Hepatocyte (in vitro differentiated cells): ENCODE measurements around the gene ATP13A3. TPM values are rescaled to one million over a fixed set of nuclear protein-coding genes. Genes with fewer than 3 reads are reported as not detected.

Source experiments
- DNase-seq: peaks from one replicate; pipeline ENCODE4 v3.0.0-alpha.2; 2016; ENCODE audit warnings: low spot score
- H2AFZ ChIP-seq: fragments of 200-600 bp; sonication (generic); 2 replicates; pipeline ENCODE4 v1.6.0; 2016; ENCODE audit warnings: antibody characterized with exemption, mild to moderate bottlenecking
- H3K27ac ChIP-seq: fragments of 200-600 bp; sonication (generic); 2 replicates; pipeline ENCODE4 v1.5.1; 2016; ENCODE audit warnings: mild to moderate bottlenecking
- H3K27me3 ChIP-seq: fragments of 200-600 bp; sonication (generic); 2 replicates; pipeline ENCODE4 v1.6.1; 2016
- H3K36me3 ChIP-seq: fragments of 200-600 bp; sonication (generic); replicated peaks from 2 replicates; pipeline ENCODE4 v1.5.1; 2016; ENCODE audit warnings: low read depth; ENCODE audit not compliant: insufficient read depth
- H3K4me1 ChIP-seq: fragments of 200-600 bp; sonication (generic); 2 replicates; pipeline ENCODE4 v1.5.1; 2016; ENCODE audit warnings: mild to moderate bottlenecking, moderate library complexity; ENCODE audit not compliant: insufficient read depth
- H3K4me2 ChIP-seq: fragments of 200-600 bp; sonication (generic); 2 replicates; pipeline ENCODE4 v1.6.0; 2016
- H3K4me3 ChIP-seq: fragments of 200-600 bp; sonication (generic); 2 replicates; pipeline ENCODE4 v1.5.1; 2016; ENCODE audit warnings: mild to moderate bottlenecking
- H3K79me2 ChIP-seq: fragments of 200-600 bp; sonication (generic); 2 replicates; pipeline ENCODE4 v1.6.0; 2017; ENCODE audit warnings: mild to moderate bottlenecking
- H3K9me2 ChIP-seq: fragments of 200-600 bp; sonication (generic); replicated peaks from 2 replicates; pipeline ENCODE4 v1.6.0; 2017; ENCODE audit warnings: mild to moderate bottlenecking; ENCODE audit not compliant: insufficient read depth
- H3K9me3 ChIP-seq: fragments of 200-600 bp; sonication (generic); 2 replicates; pipeline ENCODE4 v1.5.1; 2016; ENCODE audit warnings: low read depth, mild to moderate bottlenecking
- H4K20me1 ChIP-seq: fragments of 200-600 bp; sonication (generic); 2 replicates; pipeline ENCODE4 v1.6.0; 2016; ENCODE audit warnings: mild to moderate bottlenecking; ENCODE audit not compliant: insufficient read depth, poor library complexity, severe bottlenecking
- EZH2 ChIP-seq: fragments of 200-600 bp; sonication (generic); IDR thresholded peaks from 2 replicates; pipeline ENCODE4 v1.6.1; 2016; ENCODE audit warnings: antibody characterized with exemption, mild to moderate bottlenecking, borderline replicate concordance
- EZH2phosphoT487 ChIP-seq: fragments of 200-600 bp; sonication (generic); IDR thresholded peaks from one replicate; pipeline ENCODE4 v1.6.1; 2018; ENCODE audit warnings: antibody characterized with exemption, mild to moderate bottlenecking, low read depth, moderate library complexity; ENCODE audit not compliant: unreplicated experiment, severe bottlenecking
- WGBS: methylation state at CpG from one replicate; pipeline ENCODE4 v1.1.6; 2016; ENCODE audit warnings: low lambda C conversion rate; ENCODE audit errors: missing lambda C conversion rate; 5-methylcytosine and 5-hydroxymethylcytosine counted together
- polyA plus RNA-seq: library from polyadenylated mRNA; unstranded; fragments of >200 nt; fragmentation: Nextera tagmentation; extraction: Ambion mirVana; gene quantifications from 2 replicates; pipeline ENCODE4 v1.2.1, GENCODE V29; 2016
- total RNA-seq: library from RNA; depleted of rRNA; stranded (reverse); fragments of >200 nt; gene quantifications from 2 replicates; pipeline ENCODE4 v1.2.3, GENCODE V29; 2014
- TF ChIP-seq, protein P1 (sequence below): fragments of 200-600 bp; sonication (generic); IDR thresholded peaks from 2 replicates; pipeline ENCODE4 v1.5.1; 2016; ENCODE audit warnings: antibody characterized with exemption, mild to moderate bottlenecking; ENCODE audit not compliant: poor library complexity

The ATP13A3 gene
- total and polyA plus RNA-seq, 2 experiments from 2014 or later: 18.3 to 131 TPM

GRCh38 chr3:194492001-194492400 lies 5.2 kb upstream of the ATP13A3 start:
- H3K9me2 ChIP-seq: no peaks in the 10 kb centered on the region
- H3K4me2 ChIP-seq: no peak overlapping the region
- no peaks in the 10 kb centered on the region for H3K9me3 ChIP-seq
- no peak for DNase-seq
- TF ChIP-seq EZH2: no peak
- TF ChIP-seq, protein P1, sequence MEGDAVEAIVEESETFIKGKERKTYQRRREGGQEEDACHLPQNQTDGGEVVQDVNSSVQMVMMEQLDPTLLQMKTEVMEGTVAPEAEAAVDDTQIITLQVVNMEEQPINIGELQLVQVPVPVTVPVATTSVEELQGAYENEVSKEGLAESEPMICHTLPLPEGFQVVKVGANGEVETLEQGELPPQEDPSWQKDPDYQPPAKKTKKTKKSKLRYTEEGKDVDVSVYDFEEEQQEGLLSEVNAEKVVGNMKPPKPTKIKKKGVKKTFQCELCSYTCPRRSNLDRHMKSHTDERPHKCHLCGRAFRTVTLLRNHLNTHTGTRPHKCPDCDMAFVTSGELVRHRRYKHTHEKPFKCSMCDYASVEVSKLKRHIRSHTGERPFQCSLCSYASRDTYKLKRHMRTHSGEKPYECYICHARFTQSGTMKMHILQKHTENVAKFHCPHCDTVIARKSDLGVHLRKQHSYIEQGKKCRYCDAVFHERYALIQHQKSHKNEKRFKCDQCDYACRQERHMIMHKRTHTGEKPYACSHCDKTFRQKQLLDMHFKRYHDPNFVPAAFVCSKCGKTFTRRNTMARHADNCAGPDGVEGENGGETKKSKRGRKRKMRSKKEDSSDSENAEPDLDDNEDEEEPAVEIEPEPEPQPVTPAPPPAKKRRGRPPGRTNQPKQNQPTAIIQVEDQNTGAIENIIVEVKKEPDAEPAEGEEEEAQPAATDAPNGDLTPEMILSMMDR: no peak
- no peak for TF ChIP-seq EZH2phosphoT487
- no peaks in the 10 kb centered on the region for H4K20me1 ChIP-seq
- H2AFZ ChIP-seq: no peak overlapping the region
- no peaks in the 10 kb centered on the region for H3K27me3 ChIP-seq
- no peak overlapping the region for H3K27ac ChIP-seq
- peaks cover 20% of the 10 kb centered on the region for H3K4me1 ChIP-seq
- WGBS: 94% methylated on average over 5 of the region's 5 CpGs
- H3K4me3 ChIP-seq: no peak overlapping the region
- no peaks in the 10 kb centered on the region for H3K36me3 ChIP-seq
- H3K79me2 ChIP-seq: no peaks in the 10 kb centered on the region

DNA sequence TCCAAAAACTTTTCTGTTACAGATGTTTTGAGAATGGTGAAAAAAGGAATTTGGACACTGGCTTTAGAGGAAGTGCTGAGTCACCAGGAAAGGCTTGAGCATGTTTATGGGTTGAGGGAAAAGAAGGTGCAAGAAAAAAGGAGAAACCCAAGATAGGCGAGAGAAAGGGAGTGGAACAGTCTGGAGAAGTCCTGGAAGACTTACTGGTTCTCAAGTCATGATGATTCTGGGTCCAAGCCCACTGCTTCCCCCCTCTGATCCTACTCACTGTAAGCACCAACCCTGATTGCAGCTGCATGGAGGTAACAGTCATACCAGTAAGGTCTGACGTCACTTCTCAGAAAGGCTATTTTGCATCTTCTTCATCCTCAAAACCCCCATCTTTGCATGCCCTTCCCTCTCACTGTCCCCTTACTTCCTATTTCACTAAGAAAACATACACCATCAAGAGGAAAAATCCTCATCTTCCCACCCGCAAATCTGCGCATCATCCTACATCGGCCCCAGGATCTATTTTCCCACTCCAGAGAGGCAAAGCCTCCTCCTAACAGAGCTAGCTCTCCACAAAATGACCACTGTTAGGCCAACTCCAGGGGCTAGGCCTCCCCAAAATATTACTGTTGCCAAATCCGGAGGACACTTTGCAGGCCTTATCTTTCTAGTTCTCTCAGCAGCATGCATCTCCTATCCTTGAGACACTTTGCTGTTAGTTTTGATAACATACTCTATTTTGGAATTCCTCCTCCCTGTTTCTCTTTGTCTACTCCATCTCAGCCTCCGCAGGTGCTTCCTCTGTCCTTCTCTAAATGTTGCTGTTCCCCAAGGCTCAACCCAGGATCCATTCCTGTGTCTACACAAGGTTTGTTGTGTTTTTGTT lies 3.2 kb upstream of the ATP13A3 start:
- Histone ChIP-seq H3K4me2 (no peak overlapping the region), H3K4me3 (no peak overlapping the region), H2AFZ (no peak overlapping the region), H3K9me3 (no peaks in the 10 kb centered on the region), H3K4me1 (peaks cover 12% of the 10 kb centered on the region), H3K79me2 (peaks cover 13% of the 10 kb centered on the region), H3K27me3 (no peaks in the 10 kb centered on the region), H3K27ac (no peak overlapping the region), H4K20me1 (no peaks in the 10 kb centered on the region), H3K9me2 (no peaks in the 10 kb centered on the region), H3K36me3 (no peaks in the 10 kb centered on the region)
- WGBS: 87% methylated on average over 7 of the region's 7 CpGs
- TF ChIP-seq EZH2 (no peak), EZH2phosphoT487 (no peak)
- TF ChIP-seq, protein P1: no peak
- DNase-seq: no peak

- Histone ChIP-seq H3K27ac (peak overlapping the region; percentile 93), H3K79me2 (peaks cover 31% of the 10 kb centered on the region), H4K20me1 (no peaks in the 10 kb centered on the region), H3K9me3 (no peaks in the 10 kb centered on the region), H2AFZ (no peak overlapping the region), H3K36me3 (no peaks in the 10 kb centered on the region), H3K4me1 (peaks cover 9% of the 10 kb centered on the region), H3K27me3 (no peaks in the 10 kb centered on the region), H3K4me3 (no peak overlapping the region), H3K4me2 (peak overlapping the region; percentile 80), H3K9me2 (no peaks in the 10 kb centered on the region)
- DNase-seq: no peak
- 85% methylated on average over 10 of the region's 10 CpGs for WGBS
- TF ChIP-seq EZH2phosphoT487: no peak
- no peak for TF ChIP-seq EZH2
- TF ChIP-seq, protein P1: no peak
Measured at GRCh38 chr3:194488055-194488742, 1.4 kb upstream of the ATP13A3 start.
